DND-41 (cell line): ENCODE measurements around the gene MYH16.
"Not testable (repeated sequence)": the region's sequence is repeated elsewhere in the genome, so short reads cannot be mapped to it uniquely, and the experiment has no call there.

Experiments
- ATAC-seq: fragments of 200-7000 bp; cut with Tn5 transposase; 3 replicates; pipeline ENCODE4 v1.9.1; 2021; ENCODE audit warnings: low read depth; ENCODE audit not compliant: insufficient read depth
- DNase-seq: peaks from one replicate; pipeline ENCODE4 v3.0.0-alpha.2; 2020
- H2AFZ ChIP-seq: 2 replicates; pipeline ENCODE4 v1.6.0; 2012; ENCODE audit warnings: low read depth, low read length
- H3K27ac ChIP-seq: 2 replicates; pipeline ENCODE4 v1.5.1; 2012; ENCODE audit warnings: low read length, inconsistent platforms
- H3K27me3 ChIP-seq: fragments of 200-600 bp; sonication (generic); 2 replicates; pipeline ENCODE4 v1.6.0; 2012; ENCODE audit warnings: low read length, mild to moderate bottlenecking, inconsistent platforms; ENCODE audit not compliant: insufficient read depth, poor library complexity
- H3K36me3 ChIP-seq: 2 replicates; pipeline ENCODE4 v1.5.1; 2012; ENCODE audit warnings: low read length, inconsistent platforms; ENCODE audit not compliant: insufficient read depth
- H3K4me1 ChIP-seq: 2 replicates; pipeline ENCODE4 v1.5.1; 2012; ENCODE audit warnings: mild to moderate bottlenecking, low read length; ENCODE audit not compliant: insufficient read depth
- H3K4me2 ChIP-seq: 2 replicates; pipeline ENCODE4 v1.6.0; 2012; ENCODE audit warnings: mild to moderate bottlenecking, moderate library complexity, low read length, inconsistent platforms; ENCODE audit not compliant: insufficient read depth
- H3K4me3 ChIP-seq, 2 experiments: fragments of 200-600 bp in 1 of 2; shearing (Covaris generic) in 1 of 2; 2 replicates each; pipeline ENCODE4 v1.5.1; 2012 to 2016; ENCODE audit warnings: inconsistent platforms in 2 of 2, low read length in 2 of 2, mild to moderate bottlenecking in 2 of 2, low read depth in 1 of 2, moderate library complexity in 1 of 2
- H3K79me2 ChIP-seq: 2 replicates; pipeline ENCODE4 v1.6.0; 2012; ENCODE audit warnings: low read length, inconsistent platforms; ENCODE audit not compliant: insufficient read depth
- H3K9ac ChIP-seq: 2 replicates; pipeline ENCODE4 v1.6.0; 2012; ENCODE audit warnings: low read depth, mild to moderate bottlenecking, inconsistent platforms, low read length, moderate library complexity
- H3K9me3 ChIP-seq: 2 replicates; pipeline ENCODE4 v1.5.1; 2012; ENCODE audit warnings: low read length, moderate library complexity, mild to moderate bottlenecking, inconsistent platforms; ENCODE audit not compliant: insufficient read depth, severe bottlenecking
- H4K20me1 ChIP-seq: 2 replicates; pipeline ENCODE4 v1.6.0; 2012; ENCODE audit warnings: low read length; ENCODE audit not compliant: insufficient read depth
- EZH2 ChIP-seq: IDR thresholded peaks from 3 replicates; pipeline ENCODE4 v1.6.1; 2012; ENCODE audit warnings: borderline replicate concordance, low read depth, mild to moderate bottlenecking, moderate library complexity, low read length, inconsistent platforms; ENCODE audit not compliant: severe bottlenecking
- TF ChIP-seq, protein P1 (sequence below): IDR thresholded peaks from 2 replicates; pipeline ENCODE4 v1.5.1; 2012; ENCODE audit warnings: borderline replicate concordance, low read length, moderate library complexity, mild to moderate bottlenecking; ENCODE audit not compliant: poor library complexity, severe bottlenecking; ENCODE audit errors: extremely low read depth

MYH16 gene

DNA sequence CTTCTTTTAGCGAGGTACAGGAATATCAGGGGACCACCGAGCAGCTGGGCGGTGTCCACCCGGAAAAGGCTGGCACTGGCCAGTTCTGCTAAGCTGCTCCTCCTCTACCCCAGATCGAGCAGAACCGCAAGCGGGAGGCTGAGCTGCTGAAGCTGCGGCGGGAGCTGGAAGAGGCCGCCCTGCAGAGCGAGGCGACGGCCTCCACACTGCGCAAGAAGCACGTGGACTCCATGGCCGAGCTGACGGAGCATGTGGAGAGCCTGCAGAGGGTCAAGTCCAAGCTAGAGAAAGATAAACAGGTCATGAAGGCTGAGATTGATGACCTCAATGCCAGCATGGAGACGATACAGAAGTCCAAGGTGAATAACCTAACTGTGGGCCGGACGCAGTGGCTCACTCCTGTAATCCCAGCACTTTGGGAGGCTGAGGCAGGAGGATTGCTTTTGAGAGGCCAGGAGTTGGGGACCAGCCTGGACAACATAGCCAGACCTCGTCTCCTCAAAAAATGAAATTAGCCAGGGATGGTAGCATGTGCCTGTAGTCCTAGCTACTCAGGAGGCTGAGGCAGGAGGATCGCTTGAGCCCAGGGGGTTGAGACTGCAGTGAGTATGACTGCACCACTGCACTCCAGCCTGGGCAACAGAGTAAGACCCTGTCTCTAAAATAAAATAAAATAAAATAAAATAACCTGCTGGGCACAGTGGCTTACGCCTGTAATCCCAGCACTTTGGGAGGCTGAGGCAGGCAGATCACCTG lies 15.3 kb downstream of the MYH16 start:
- H3K27me3 ChIP-seq, result no peaks in the 10 kb centered on the region
- H3K9ac ChIP-seq, result no peak overlapping the region
- no peak for DNase-seq
- no peaks in the 10 kb centered on the region for H3K36me3 ChIP-seq
- no peak for TF ChIP-seq EZH2
- TF ChIP-seq, protein P1, sequence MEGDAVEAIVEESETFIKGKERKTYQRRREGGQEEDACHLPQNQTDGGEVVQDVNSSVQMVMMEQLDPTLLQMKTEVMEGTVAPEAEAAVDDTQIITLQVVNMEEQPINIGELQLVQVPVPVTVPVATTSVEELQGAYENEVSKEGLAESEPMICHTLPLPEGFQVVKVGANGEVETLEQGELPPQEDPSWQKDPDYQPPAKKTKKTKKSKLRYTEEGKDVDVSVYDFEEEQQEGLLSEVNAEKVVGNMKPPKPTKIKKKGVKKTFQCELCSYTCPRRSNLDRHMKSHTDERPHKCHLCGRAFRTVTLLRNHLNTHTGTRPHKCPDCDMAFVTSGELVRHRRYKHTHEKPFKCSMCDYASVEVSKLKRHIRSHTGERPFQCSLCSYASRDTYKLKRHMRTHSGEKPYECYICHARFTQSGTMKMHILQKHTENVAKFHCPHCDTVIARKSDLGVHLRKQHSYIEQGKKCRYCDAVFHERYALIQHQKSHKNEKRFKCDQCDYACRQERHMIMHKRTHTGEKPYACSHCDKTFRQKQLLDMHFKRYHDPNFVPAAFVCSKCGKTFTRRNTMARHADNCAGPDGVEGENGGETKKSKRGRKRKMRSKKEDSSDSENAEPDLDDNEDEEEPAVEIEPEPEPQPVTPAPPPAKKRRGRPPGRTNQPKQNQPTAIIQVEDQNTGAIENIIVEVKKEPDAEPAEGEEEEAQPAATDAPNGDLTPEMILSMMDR, result no peak
- no peaks in the 10 kb centered on the region for H3K9me3 ChIP-seq
- ATAC-seq, result no peak
- H3K27ac ChIP-seq, result no peak overlapping the region
- no peak overlapping the region for H3K4me2 ChIP-seq
- no peak overlapping the region for H3K4me3 ChIP-seq
- no peak overlapping the region for H2AFZ ChIP-seq
- H3K4me1 ChIP-seq, result no peaks in the 10 kb centered on the region
- no peaks in the 10 kb centered on the region for H4K20me1 ChIP-seq
- no peaks in the 10 kb centered on the region for H3K79me2 ChIP-seq

DNA sequence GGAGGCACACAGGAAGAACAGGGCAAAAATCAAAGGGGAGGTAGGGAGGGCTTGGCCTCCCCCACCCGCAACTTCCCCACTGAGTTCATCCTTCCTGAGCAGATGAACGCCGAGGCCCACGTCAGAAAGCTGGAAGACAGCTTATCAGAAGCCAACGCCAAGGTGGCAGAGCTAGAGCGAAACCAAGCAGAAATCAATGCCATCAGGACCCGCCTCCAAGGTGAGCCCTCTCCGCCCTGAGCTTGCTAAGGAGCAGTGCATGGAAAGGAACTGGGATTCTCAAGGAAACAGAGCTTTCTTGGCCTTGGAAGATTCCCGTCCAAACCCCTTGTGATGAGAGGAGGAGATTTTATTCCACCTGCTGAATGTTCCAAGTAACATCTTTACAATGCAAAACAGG lies 16.5 kb downstream of the MYH16 start:
- H3K4me2 ChIP-seq, result no peak overlapping the region
- H2AFZ ChIP-seq, result no peak overlapping the region
- no peak overlapping the region for H3K9ac ChIP-seq
- no peaks in the 10 kb centered on the region for H4K20me1 ChIP-seq
- H3K27ac ChIP-seq, result no peak overlapping the region
- TF ChIP-seq, protein P1, result no peak
- TF ChIP-seq EZH2, result no peak
- no peaks in the 10 kb centered on the region for H3K79me2 ChIP-seq
- no peak for DNase-seq
- no peak overlapping the region for H3K4me3 ChIP-seq
- no peaks in the 10 kb centered on the region for H3K27me3 ChIP-seq
- H3K4me1 ChIP-seq, result no peaks in the 10 kb centered on the region
- H3K36me3 ChIP-seq, result no peaks in the 10 kb centered on the region
- ATAC-seq, result no peak
- no peaks in the 10 kb centered on the region for H3K9me3 ChIP-seq

DNA sequence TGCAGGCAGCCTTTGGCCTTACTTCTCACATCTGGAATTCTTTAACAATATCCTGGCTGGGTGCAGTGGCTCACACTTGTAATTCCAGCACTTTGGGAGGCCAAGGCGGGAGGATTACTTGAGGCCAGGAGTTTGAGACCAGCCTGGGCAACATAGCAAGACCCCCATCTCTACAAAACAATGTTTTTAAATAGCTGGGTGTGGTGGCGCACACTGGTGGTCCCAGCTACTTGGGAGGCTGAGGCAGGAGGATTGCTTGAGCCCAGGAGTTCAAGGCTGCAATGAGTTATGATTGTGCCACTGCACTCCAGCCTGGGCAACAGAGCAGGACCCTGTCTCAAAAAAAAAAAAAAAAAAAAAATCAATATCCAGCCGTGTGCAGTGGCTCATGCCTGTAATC lies 17.5 kb downstream of the MYH16 start:
- H3K4me2 ChIP-seq, ATAC-seq, H3K36me3 ChIP-seq, H3K9me3 ChIP-seq, H4K20me1 ChIP-seq, DNase-seq, H3K27ac ChIP-seq, H3K79me2 ChIP-seq, H2AFZ ChIP-seq, H3K27me3 ChIP-seq, H3K4me1 ChIP-seq, H3K9ac ChIP-seq, H3K4me3 ChIP-seq: not testable (repeated sequence)

DNA sequence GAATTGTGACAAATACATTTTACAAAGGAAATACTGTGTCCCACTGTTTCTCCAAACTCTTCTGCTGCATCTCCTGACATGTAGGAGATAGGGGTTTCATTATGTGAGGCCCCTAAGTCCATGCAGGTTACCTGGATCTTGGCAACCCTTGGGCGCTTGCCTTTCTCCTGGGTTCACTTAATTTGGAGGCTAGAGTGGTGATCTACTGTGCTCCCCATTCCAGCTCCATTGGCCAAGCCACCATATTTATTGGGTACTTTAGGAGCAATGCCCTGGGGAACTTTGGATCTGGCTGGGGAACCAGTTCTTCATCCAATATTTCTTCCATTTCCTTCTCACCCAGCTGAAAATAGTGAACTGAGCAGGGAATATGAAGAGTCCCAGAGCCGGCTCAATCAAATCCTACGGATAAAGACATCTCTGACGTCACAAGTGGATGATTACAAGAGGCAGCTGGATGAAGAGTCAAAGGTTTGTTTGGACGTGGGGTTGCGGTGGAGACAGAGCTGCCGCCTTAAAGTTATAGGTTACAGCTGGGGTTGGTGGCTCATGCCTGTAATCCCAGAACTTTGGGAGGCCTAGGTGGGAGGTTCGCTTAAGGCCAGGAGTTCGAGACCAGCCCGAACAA lies 18.5 kb downstream of the MYH16 start:
- Histone ChIP-seq H3K4me3 (no peak overlapping the region), H3K27me3 (no peaks in the 10 kb centered on the region), H4K20me1 (no peaks in the 10 kb centered on the region), H3K9ac (no peak overlapping the region), H3K79me2 (no peaks in the 10 kb centered on the region), H3K36me3 (no peaks in the 10 kb centered on the region), H3K9me3 (no peaks in the 10 kb centered on the region), H3K4me2 (no peak overlapping the region), H3K4me1 (no peaks in the 10 kb centered on the region), H2AFZ (no peak overlapping the region), H3K27ac (no peak overlapping the region)
- TF ChIP-seq, protein P1, result no peak
- TF ChIP-seq EZH2, result no peak
- DNase-seq, result no peak
- ATAC-seq, result no peak
